OCI-LY3 (cell line): Measurements from ENCODE around the gene ZDHHC19.

Experiments
- H2AFZ ChIP-seq: fragments of 200-600, 300-600 bp; shearing (Covaris generic); 2 replicates; pipeline ENCODE4 v1.6.0; 2014; ENCODE audit warnings: antibody characterized with exemption, low read depth, low read length
- H3K27ac ChIP-seq: fragments of 200-600, 300-600 bp; sonication (generic); 2 replicates; pipeline ENCODE4 v1.5.1; 2014; ENCODE audit warnings: mild to moderate bottlenecking, low read length, moderate library complexity, mixed read lengths
- H3K27me3 ChIP-seq: fragments of 200-600, 300-600 bp; sonication (generic); 2 replicates; pipeline ENCODE4 v1.6.1; 2014; ENCODE audit warnings: low read depth, low read length, mixed read lengths
- H3K36me3 ChIP-seq: fragments of 200-600, 300-600 bp; sonication (generic); replicated peaks from 2 replicates; pipeline ENCODE3; 2014; ENCODE audit warnings: low read depth, low read length, mixed read lengths
- H3K4me1 ChIP-seq: fragments of 300-600, 200-600 bp; sonication (generic); 2 replicates; pipeline ENCODE4 v1.6.1; 2014; ENCODE audit warnings: low read length, mixed read lengths
- H3K4me2 ChIP-seq: fragments of 200-600, 300-600 bp; sonication (generic); 2 replicates; pipeline ENCODE4 v1.6.1; 2014; ENCODE audit warnings: low read length, mixed read lengths
- H3K4me3 ChIP-seq: fragments of 300-600, 200-600 bp; sonication (generic); 2 replicates; pipeline ENCODE4 v1.5.1; 2014; ENCODE audit warnings: antibody characterized with exemption, mild to moderate bottlenecking, low read length, moderate library complexity
- H3K79me2 ChIP-seq: fragments of 300-600, 200-600 bp; shearing (Covaris generic); 2 replicates; pipeline ENCODE4 v1.6.1; 2014; ENCODE audit warnings: mild to moderate bottlenecking, low read length, mixed read lengths
- H3K9ac ChIP-seq: fragments of 300-600, 200-600 bp; shearing (Covaris generic); 2 replicates; pipeline ENCODE4 v1.6.0; 2014; ENCODE audit warnings: mild to moderate bottlenecking, low read length, moderate library complexity
- H3K9me3 ChIP-seq: fragments of 200-600, 300-600 bp; shearing (Covaris generic); 2 replicates; pipeline ENCODE4 v1.6.1; 2014; ENCODE audit warnings: low read length, mixed read lengths; ENCODE audit not compliant: insufficient read depth
- H4K20me1 ChIP-seq: fragments of 200-600, 300-600 bp; sonication (generic); 2 replicates; pipeline ENCODE4 v1.6.1; 2016; ENCODE audit warnings: low read length, mixed read lengths; ENCODE audit not compliant: insufficient read depth
- CTCF ChIP-seq: fragments of 200-600, 300-600 bp; sonication (generic); IDR thresholded peaks from 2 replicates; pipeline ENCODE4 v1.5.1; 2014; ENCODE audit warnings: antibody characterized with exemption, low read length, low read depth
- EZH2phosphoT487 ChIP-seq: fragments of 200-600 bp; shearing (Covaris generic); IDR thresholded peaks from 2 replicates; pipeline ENCODE4 v1.6.1; 2018; ENCODE audit warnings: antibody characterized with exemption, mixed run types, low read depth

ZDHHC19 gene

DNA sequence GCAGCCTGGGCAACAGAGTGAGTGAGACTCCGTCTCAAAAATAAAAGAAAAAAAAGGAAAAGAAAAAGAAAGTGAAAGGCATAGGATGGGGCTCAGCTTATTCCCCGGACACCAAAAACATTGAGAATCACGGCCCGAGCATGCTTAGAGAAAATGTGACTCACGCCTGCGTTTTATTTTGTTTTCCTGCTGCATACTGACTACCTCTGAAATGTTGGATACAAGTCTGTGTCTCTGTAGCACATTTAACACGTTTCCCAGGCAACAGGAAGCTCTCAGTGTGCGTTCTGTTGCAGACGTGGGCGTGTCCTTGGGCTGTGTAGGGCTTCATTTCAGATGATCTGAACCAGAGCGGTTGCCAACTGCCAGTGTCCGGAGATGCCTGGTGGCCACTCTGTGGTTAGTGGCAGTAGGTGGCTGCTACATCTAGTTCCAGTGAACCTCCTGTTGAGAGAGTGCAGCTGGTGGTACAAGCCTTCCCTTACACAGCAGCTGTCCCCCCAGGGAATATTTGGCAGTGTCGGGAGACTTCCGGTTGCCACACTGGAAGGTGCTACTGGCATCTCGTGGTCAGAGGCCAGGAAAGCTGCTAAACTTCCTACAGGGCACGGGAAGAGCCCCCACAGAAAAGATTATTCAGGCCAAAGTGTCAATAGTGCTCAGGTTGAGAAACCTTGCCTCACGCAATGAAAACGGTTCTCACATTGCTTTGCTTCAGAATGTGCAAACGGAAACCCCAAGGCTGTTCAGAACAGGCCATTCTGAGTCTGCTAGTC, 8.2 kb upstream of the ZDHHC19 start:
- no peak overlapping the region for H3K27ac ChIP-seq

GRCh38 chr3:196218155-196218712, 7.0 kb upstream of the ZDHHC19 start:
- Histone ChIP-seq H3K4me3 (no peak overlapping the region), H3K9ac (no peak overlapping the region), H3K36me3 (no peaks in the 10 kb centered on the region), H3K4me1 (peaks cover 8% of the 10 kb centered on the region; the same call in 1 of the 2 replicates), H3K9me3 (no peaks in the 10 kb centered on the region), H2AFZ (no peak overlapping the region), H4K20me1 (no peaks in the 10 kb centered on the region), H3K27me3 (no peaks in the 10 kb centered on the region), H3K4me2 (peak overlapping the region; percentile 81), H3K79me2 (no peaks in the 10 kb centered on the region), H3K27ac (no peak overlapping the region)
- no peak for TF ChIP-seq EZH2phosphoT487
- no peak for TF ChIP-seq CTCF

More for the DNA sequence above, 8.2 kb upstream of the ZDHHC19 start:
- H3K4me1 ChIP-seq: peaks cover 8% of the 10 kb centered on the region; the same call in 1 of the 2 replicates
- H3K27me3 ChIP-seq: no peaks in the 10 kb centered on the region
- no peaks in the 10 kb centered on the region for H3K9me3 ChIP-seq
- H3K4me2 ChIP-seq: peak overlapping the region; percentile 81
- H3K9ac ChIP-seq: 0 out of 2 replicates have a peak overlapping the region, but pooled peaks have one; percentile 13
- H2AFZ ChIP-seq: peak overlapping the region; percentile 99
- peak overlapping the region; percentile 81 for H3K4me3 ChIP-seq
- H3K79me2 ChIP-seq: no peaks in the 10 kb centered on the region
- H3K36me3 ChIP-seq: no peaks in the 10 kb centered on the region
- no peak for TF ChIP-seq EZH2phosphoT487
- H4K20me1 ChIP-seq: no peaks in the 10 kb centered on the region

- H3K9me3 ChIP-seq: no peaks in the 10 kb centered on the region
- no peak overlapping the region for H2AFZ ChIP-seq
- H3K9ac ChIP-seq: no peak overlapping the region
- H3K4me3 ChIP-seq: no peak overlapping the region
- H3K27ac ChIP-seq: no peak overlapping the region
- no peaks in the 10 kb centered on the region for H3K27me3 ChIP-seq
- H3K4me2 ChIP-seq: no peak overlapping the region
- no peaks in the 10 kb centered on the region for H3K36me3 ChIP-seq
- no peaks in the 10 kb centered on the region for H4K20me1 ChIP-seq
- H3K79me2 ChIP-seq: no peaks in the 10 kb centered on the region
- no peak for TF ChIP-seq CTCF
- TF ChIP-seq EZH2phosphoT487: no peak
- peaks cover 8% of the 10 kb centered on the region; the same call in 1 of the 2 replicates for H3K4me1 ChIP-seq
These were observed 6.3 kb upstream of the ZDHHC19 start for GRCh38 chr3:196217307-196218154.

DNA sequence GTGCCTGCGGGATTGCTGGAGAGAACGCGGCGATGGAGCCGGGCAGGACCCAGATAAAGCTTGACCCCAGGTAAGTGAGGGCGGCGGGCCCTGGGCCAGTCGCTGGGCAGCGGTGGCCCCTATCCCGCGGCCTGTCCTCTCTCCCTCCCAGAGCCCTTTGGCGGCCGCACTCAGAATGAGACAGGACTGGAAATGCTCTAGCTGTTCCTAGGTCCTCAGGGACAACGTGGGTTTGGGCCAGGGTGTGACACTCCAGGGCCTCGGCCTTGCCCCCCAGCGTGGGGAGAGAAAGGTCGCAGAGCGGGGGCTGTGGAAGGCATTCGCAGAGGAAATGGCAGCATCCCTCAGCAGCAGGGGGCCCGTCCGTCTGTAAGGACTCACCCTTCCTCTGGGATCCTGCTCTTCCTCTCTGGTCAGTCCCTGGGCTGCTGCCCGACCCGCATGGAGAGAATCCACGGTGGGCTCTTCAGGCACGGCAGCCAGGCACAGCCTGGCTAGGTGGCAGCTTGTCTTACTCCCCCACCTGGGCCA, 5.5 kb upstream of the ZDHHC19 start:
- H3K9ac ChIP-seq: no peak overlapping the region
- no peak overlapping the region for H3K4me2 ChIP-seq
- no peak overlapping the region for H3K4me3 ChIP-seq
- H3K79me2 ChIP-seq: no peaks in the 10 kb centered on the region
- no peaks in the 10 kb centered on the region for H3K9me3 ChIP-seq
- peaks cover 8% of the 10 kb centered on the region; the same call in 1 of the 2 replicates for H3K4me1 ChIP-seq
- no peaks in the 10 kb centered on the region for H3K27me3 ChIP-seq
- no peak overlapping the region for H2AFZ ChIP-seq
- no peak for TF ChIP-seq EZH2phosphoT487
- no peak for TF ChIP-seq CTCF
- H3K36me3 ChIP-seq: no peaks in the 10 kb centered on the region
- no peak overlapping the region for H3K27ac ChIP-seq
- no peaks in the 10 kb centered on the region for H4K20me1 ChIP-seq
